HepG2 (cell line): ENCODE data around the gene AARS1.
"Not testable (repeated sequence)": the region's sequence is repeated elsewhere in the genome, so short reads cannot be mapped to it uniquely, and the experiment has no call there.

Source experiments
- ATF2 ChIP-seq: sonication (generic); formaldehyde crosslinking; IDR thresholded peaks from 2 replicates; pipeline ENCODE4 v1.4.0; 2020; ENCODE audit warnings: missing genetic modification reagents
- EP300 ChIP-seq, 3 experiments: sonication (generic) in 1 of 3; formaldehyde crosslinking in 1 of 3; IDR thresholded peaks; 2 replicates each; pipeline versions ENCODE4 v1.5.1 to v1.6.1; 2011 to 2020; ENCODE audit warnings: low read depth in 2 of 3, low read length in 2 of 3, borderline replicate concordance in 1 of 3, improper control_type of control experiment in 1 of 3, mild to moderate bottlenecking in 1 of 3, missing genetic modification reagents in 1 of 3, moderate library complexity in 1 of 3
- FOXP4 ChIP-seq: sonication (generic); formaldehyde crosslinking; IDR thresholded peaks from 2 replicates; pipeline ENCODE4 v1.4.0; 2020; ENCODE audit warnings: missing genetic modification reagents
- HIVEP1 ChIP-seq: sonication (generic); formaldehyde crosslinking; IDR thresholded peaks from 2 replicates; pipeline ENCODE4 v1.4.0; 2020; ENCODE audit warnings: mild to moderate bottlenecking, missing genetic modification reagents
- NCOR1 ChIP-seq: fragments of 200-600 bp; sonication (generic); IDR thresholded peaks from 2 replicates; pipeline ENCODE4 v1.7.0; 2017; ENCODE audit warnings: antibody characterized with exemption, low read length, borderline replicate concordance
- POLR2A ChIP-seq, 2 experiments: IDR thresholded peaks; 2 replicates each; pipeline ENCODE4 v1.6.1; 2011; ENCODE audit warnings: low read depth in 2 of 2, low read length in 2 of 2, mild to moderate bottlenecking in 1 of 2, moderate library complexity in 1 of 2; ENCODE audit not compliant: insufficient read depth in 1 of 2
- POLR2AphosphoS5 ChIP-seq: IDR thresholded peaks from 2 replicates; pipeline ENCODE4 v1.6.1; 2012; ENCODE audit warnings: low read depth, low read length
- SKIL ChIP-seq: sonication (generic); formaldehyde crosslinking; IDR thresholded peaks from 2 replicates; pipeline ENCODE4 v1.8.0; 2022; ENCODE audit warnings: missing genetic modification reagents, mild to moderate bottlenecking, moderate library complexity, borderline replicate concordance
- ZNF776 ChIP-seq: sonication (generic); formaldehyde crosslinking; IDR thresholded peaks from 2 replicates; pipeline ENCODE4 v1.4.0; 2020; ENCODE audit warnings: mild to moderate bottlenecking, missing genetic modification reagents

GRCh38 chr16:70222574-70222973 is 66.7 kb downstream of the AARS1 start:
- not testable (repeated sequence) for TF ChIP-seq ATF2 (CRISPR knock-in tag); SKIL; POLR2A (IDR thresholded peaks at IDR 0.05; ENCODE audit: insufficient read depth in 1 of 2, low read depth in 2 of 2, low read length in 2 of 2); EP300 (IDR thresholded peaks at IDR 0.05; ENCODE audit: low read depth in 2 of 2, low read length in 2 of 2); EP300 (CRISPR knock-in tag; IDR thresholded peaks at IDR 0.05; ENCODE audit: borderline replicate concordance); POLR2AphosphoS5; FOXP4 (CRISPR knock-in tag); ZNF776 (CRISPR knock-in tag); NCOR1; HIVEP1 (CRISPR knock-in tag)
